HG02588 (cell line): ENCODE data around the gene NCBP3.
"Not testable (repeated sequence)": the region's sequence is repeated elsewhere in the genome, so short reads cannot be mapped to it uniquely, and the experiment has no call there.

ENCODE experiments used
- ATAC-seq: cut with Tn5 transposase; IDR thresholded peaks from one replicate; pipeline ENCODE4 v1.9.1; 2021; ENCODE audit warnings: mild to moderate bottlenecking, moderate library complexity; ENCODE audit not compliant: unreplicated experiment

Gene NCBP3

GRCh38 chr17:3848229-3848835 lies 2.3 kb upstream of the NCBP3 start:
- ATAC-seq: no peak

DNA sequence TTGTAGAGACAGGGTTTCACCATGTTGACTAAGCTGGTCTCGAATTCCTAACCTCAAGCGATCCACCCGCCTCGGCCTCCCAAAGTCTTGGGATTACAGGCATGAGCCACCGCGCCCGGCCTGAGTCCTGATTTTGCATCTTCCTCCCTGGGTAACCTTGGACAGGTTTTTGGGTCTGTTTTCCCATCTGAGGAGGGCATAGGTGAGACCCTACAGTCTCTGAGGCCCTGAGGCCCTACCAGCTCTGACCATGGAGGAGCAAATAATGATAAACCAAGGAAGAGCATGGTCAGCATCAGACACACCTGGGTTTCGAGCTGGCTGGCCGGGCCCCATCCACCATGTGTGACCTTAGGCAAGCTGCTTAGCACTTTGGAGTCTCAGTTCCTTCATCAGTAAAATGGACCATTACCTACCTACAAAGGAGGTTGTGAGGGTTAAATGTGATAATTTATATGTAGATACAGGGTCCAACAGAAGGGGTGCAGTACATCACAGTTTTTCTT lies 1.2 kb upstream of the NCBP3 start:
- no peak for ATAC-seq

- ATAC-seq: no peak
These were observed 555 bp upstream of the NCBP3 start for GRCh38 chr17:3846437-3847164.

DNA sequence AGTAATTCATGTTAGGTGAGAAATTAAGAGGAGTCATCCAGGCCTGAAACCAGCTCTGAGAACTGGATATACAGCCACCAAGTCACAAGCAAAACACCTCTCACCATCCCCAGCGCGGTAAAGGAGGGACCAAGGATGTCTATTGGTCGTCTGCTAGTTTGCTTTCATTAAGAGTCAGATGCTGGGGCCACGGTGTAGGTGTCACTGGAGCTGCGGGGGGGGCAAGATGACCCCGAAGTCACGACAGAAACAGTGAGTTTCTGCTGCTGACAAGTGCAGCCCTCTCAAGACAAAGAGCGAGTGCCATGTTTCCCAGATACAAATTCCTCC lies 790 bp downstream of the NCBP3 start:
- peak; percentile 3 for ATAC-seq

DNA sequence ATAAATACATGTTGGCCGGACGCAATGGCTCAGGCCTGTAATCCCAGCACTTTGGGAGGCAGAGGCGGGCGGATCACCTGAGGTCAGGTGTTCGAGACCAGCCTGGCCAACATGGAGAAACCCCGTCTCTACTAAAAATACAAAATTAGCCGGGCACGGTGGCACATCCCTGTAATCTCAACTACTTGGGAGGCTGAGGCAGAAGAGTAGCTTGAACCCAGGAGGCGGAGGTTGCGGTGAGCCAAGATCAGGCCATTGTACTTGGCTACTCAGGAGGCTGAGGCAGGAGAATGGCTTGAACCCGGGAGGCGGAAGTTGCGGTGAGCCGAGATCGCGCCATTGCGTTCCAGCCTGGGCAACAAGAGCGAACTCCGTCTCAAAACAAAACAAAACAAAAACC lies 1.5 kb downstream of the NCBP3 start:
- not testable (repeated sequence) for ATAC-seq

GRCh38 chr17:3843935-3844516 lies 2.0 kb downstream of the NCBP3 start:
- ATAC-seq: no peak

DNA sequence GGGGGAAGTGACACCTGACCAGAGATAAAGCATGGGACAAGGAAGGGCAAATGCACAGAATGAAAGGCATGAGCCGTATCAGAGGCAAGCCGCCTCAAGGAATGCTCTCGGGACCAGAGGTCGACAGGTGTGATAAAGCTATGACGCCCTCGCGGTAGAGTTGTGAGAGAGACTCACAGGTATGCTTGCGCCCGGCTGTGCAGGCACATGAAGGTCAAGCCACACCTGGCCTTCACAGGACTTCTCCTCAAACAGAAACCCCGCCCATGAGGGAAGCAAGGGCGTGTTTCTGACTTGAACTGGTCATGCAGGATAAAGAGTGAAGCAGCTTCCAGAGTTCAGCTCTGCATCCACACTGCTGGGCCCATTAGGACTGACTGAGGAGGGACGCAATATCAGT lies 7.8 kb downstream of the NCBP3 start:
- ATAC-seq: no peak

DNA sequence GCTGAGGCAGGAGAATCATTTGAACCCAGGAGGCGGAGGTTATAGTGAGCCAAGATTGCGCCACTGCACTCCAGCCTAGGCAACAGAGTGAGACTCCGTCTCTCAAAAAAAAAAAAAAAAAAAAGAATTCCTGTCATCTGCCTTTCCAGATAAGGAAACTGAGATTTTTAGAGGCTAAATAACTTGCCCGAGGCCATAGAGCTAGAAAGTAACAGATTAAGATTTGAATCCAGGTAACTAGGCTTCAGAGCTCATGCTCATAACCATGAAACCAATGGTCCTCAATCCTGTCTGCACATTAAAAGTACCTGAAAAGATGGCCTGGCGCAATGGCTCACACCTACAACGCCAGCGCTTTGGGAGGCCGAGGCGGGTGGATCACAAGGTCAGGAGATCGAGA lies 9.5 kb downstream of the NCBP3 start:
- ATAC-seq: no peak

GRCh38 chr17:3835410-3836229 lies 10.4 kb downstream of the NCBP3 start:
- ATAC-seq: no peak

DNA sequence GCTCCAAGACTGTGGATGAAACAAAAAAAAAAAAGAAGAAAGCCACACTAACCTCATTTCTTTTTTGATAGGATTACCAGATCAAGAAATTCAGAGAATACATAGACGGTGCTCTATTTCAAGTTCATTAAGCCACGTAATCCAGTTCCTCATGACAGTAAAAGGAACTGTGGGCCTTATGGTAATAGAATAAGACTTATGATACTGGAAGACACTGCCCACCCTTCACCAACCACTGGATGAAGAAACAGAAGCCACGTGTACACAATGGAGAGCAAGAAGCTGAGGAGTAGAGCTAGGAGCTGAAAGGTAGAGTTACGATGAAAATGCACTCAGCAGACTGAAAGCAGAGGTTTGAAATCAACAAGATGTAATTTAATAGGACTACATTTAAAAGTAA lies 11.2 kb downstream of the NCBP3 start:
- no peak for ATAC-seq

- no peak for ATAC-seq
These were observed 17.2 kb downstream of the NCBP3 start for GRCh38 chr17:3828852-3829232.

DNA sequence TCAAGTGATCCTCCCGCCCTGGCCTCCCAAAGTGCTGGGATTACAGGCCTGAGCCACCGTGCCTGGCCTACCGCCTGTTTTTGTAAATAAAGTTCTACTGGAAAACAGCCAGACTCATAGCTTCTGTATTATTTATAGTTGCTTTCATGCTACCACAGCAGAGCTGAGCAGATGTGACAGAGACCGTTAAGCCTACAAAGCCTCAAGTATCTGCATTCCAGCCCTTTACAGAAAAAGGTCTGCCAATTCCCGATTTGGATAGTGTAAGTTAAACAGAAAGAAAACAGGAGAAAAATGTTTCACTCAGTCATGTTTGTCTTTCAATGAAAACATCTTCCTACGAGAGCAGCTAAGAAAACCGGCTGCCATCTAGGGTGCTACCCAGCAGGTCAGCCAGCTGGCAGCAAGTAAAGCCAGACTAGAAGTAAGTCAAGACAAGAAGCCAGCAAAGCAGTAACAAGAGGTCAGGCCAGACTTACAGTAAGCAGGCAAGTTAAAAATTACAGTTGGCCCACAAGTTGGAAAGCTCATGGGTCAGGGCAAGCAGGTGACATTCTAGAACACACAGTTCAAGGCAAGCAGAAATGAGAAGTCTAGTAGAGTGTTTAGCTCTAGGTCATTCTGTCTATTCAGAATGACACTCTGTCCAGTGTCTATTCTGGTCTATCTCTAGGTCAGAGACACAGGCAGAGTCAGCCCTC lies 17.7 kb downstream of the NCBP3 start:
- no peak for ATAC-seq

GRCh38 chr17:3827124-3827773 lies 18.8 kb downstream of the NCBP3 start:
- no peak for ATAC-seq

GRCh38 chr17:3826191-3826590 lies 19.9 kb downstream of the NCBP3 start:
- no peak for ATAC-seq

GRCh38 chr17:3821101-3821500 lies 24.9 kb downstream of the NCBP3 start:
- no peak for ATAC-seq

- no peak for ATAC-seq
These were observed 27.3 kb downstream of the NCBP3 start for GRCh38 chr17:3818786-3819185.

DNA sequence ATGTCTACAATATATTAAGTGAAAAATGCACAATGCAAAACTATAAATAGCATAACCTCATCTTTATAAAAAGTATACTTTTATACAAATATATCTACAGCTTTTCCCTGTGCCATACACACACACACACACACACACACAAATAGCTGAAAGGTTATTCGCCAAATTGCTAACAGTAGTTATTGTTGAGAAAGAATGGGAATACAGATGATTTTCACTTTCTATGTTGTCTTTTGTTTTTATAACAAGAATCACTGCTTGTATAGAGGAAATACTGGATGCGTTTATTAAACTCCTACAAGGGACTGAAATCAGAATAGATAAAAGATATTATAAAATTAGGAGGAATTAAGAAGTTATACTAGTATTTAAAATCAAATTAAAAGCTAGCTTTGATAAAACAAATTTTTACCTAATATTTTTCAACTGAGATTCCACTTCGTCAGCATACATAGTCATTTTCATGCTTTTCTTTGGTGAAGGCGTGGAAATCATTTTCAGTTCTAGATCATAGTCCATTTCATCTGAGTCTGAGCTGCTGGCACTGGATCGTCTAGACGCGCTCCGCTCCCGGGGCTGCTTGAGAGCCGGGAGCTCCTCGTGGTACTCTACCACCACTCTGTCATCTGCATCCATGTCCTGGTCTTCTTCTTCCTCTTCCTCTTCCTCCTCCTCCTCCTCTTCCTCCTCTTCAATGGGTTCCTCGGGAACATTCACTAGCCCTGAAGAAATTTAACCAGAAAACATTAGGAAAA lies 28.0 kb downstream of the NCBP3 start:
- ATAC-seq: no peak

- ATAC-seq: no peak
These were observed 30.1 kb downstream of the NCBP3 start for GRCh38 chr17:3815925-3816324.

GRCh38 chr17:3815122-3815521 lies 30.9 kb downstream of the NCBP3 start:
- no peak for ATAC-seq

- ATAC-seq: no peak
These were observed 31.7 kb downstream of the NCBP3 start for GRCh38 chr17:3814361-3814760.
